HG03108 (cell line): ENCODE results near the gene GOLGA6L6.
"Not testable (repeated sequence)": the region's sequence is repeated elsewhere in the genome, so short reads cannot be mapped to it uniquely, and the experiment has no call there.

Source experiments
- ATAC-seq: cut with Tn5 transposase; IDR thresholded peaks from one replicate; pipeline ENCODE4 v1.9.1; 2021; ENCODE audit warnings: moderate library complexity; ENCODE audit not compliant: unreplicated experiment

Gene GOLGA6L6

GRCh38 chr15:20541700-20542099 lies at the start of gene GOLGA6L6:
Gene GOLGA6L6, minus strand, starts transcription at chr15:20541800. Its CDS starts 91 bp downstream, at chr15:20541709.
- not testable (repeated sequence) for ATAC-seq

GRCh38 chr15:20590069-20590468 lies 48.5 kb upstream of the GOLGA6L6 start:
- not testable (repeated sequence) for ATAC-seq

- not testable (repeated sequence) for ATAC-seq
Measured at GRCh38 chr15:20586821-20587220, 45.2 kb upstream of the GOLGA6L6 start.

GRCh38 chr15:20582726-20583115 lies 41.1 kb upstream of the GOLGA6L6 start:
- ATAC-seq: not testable (repeated sequence)

GRCh38 chr15:20582109-20582725 lies 40.6 kb upstream of the GOLGA6L6 start:
- ATAC-seq: not testable (repeated sequence)

- ATAC-seq: not testable (repeated sequence)
Measured at GRCh38 chr15:20581261-20582108, 39.9 kb upstream of the GOLGA6L6 start.

GRCh38 chr15:20579662-20580061 lies 38.1 kb upstream of the GOLGA6L6 start:
- ATAC-seq: not testable (repeated sequence)

- not testable (repeated sequence) for ATAC-seq
Measured at GRCh38 chr15:20551289-20551688, 9.7 kb upstream of the GOLGA6L6 start.

GRCh38 chr15:20505926-20506658 lies 35.5 kb downstream of the GOLGA6L6 start:
- not testable (repeated sequence) for ATAC-seq

- ATAC-seq: not testable (repeated sequence)
Measured at GRCh38 chr15:20502839-20503238, 38.8 kb downstream of the GOLGA6L6 start.

- ATAC-seq: not testable (repeated sequence)
Measured at GRCh38 chr15:20501512-20502222, 39.9 kb downstream of the GOLGA6L6 start.

- not testable (repeated sequence) for ATAC-seq
Measured at GRCh38 chr15:20497781-20498180, 43.8 kb downstream of the GOLGA6L6 start.

- ATAC-seq: not testable (repeated sequence)
Measured at GRCh38 chr15:20493035-20493434, 48.6 kb downstream of the GOLGA6L6 start.

- ATAC-seq: not testable (repeated sequence)
Measured at GRCh38 chr15:20492598-20492997, 49.0 kb downstream of the GOLGA6L6 start.

GRCh38 chr15:20489320-20489719 lies 52.3 kb downstream of the GOLGA6L6 start:
- ATAC-seq: not testable (repeated sequence)
